ENCODE data around the gene OPRD1. TPM values are rescaled to one million over a fixed set of nuclear protein-coding genes. Genes with fewer than 3 reads are reported as not detected.

OPRD1 gene
- total and polyA plus RNA-seq, 2 of the 4 experiments (the other 2 are of a cell fraction): under 0.01 TPM; not detected in 1

GRCh38 chr1:28817133-28817532 lies 5.2 kb downstream of the OPRD1 start:
- TF ChIP-seq SMC3 (IDR thresholded peaks at IDR 0.05; ENCODE audit: low read depth, low read length) (no peak), RCOR1 (IDR thresholded peaks at IDR 0.05; ENCODE audit: insufficient replicate concordance, low read length) (no peak), RAD21 (IDR thresholded peaks at IDR 0.05; ENCODE audit: low read length) (no peak), FOS (IDR thresholded peaks at IDR 0.05; ENCODE audit: low read depth, low read length) (no peak), RFX5 (IDR thresholded peaks at IDR 0.05; ENCODE audit: low read depth, low read length) (no peak)
- no CpG with 5 or more reads among the region's 7 CpGs for WGBS, 2 experiments (ENCODE audit: extremely low coverage in 2 of 2, insufficient read length in 1 of 2)
- POLR2A ChIA-PET (ENCODE audit: unreplicated experiment): no interaction called here

More at GRCh38 chr1:28817133-28817532, 5.2 kb downstream of the OPRD1 start:
- no peaks in the 10 kb centered on the region for H3K79me1 ChIP-seq (ENCODE audit: low read depth in 1 of 2, low read length in 2 of 2)
- H3K9me3 ChIP-seq (ENCODE audit: control insufficient read depth, insufficient read depth, low read length): no peaks in the 10 kb centered on the region; the same call in 1 of the 2 replicates
- H2BK20ac ChIP-seq (ENCODE audit: low read depth, low read length): no peak overlapping the region
- no peaks in the 10 kb centered on the region for H3K36me3 ChIP-seq (ENCODE audit: control insufficient read depth, insufficient read depth, low read length)
- H2BK120ac ChIP-seq (ENCODE audit: low read depth, low read length): no peak overlapping the region
- H4K91ac ChIP-seq (ENCODE audit: insufficient read depth, low read depth, low read length): no peak overlapping the region
- no peak overlapping the region for H2BK15ac ChIP-seq (ENCODE audit: low read depth, low read length)
- no peak for DNase-seq
- no peak overlapping the region for H3K18ac ChIP-seq (ENCODE audit: low read depth, low read length)
- CTCF ChIA-PET: no interaction called here
- H3K4ac ChIP-seq (ENCODE audit: low read depth, low read length): no peak overlapping the region
- H3K4me2 ChIP-seq (ENCODE audit: low read depth, low read length): no peak overlapping the region
- no peak overlapping the region for H2AK9ac ChIP-seq (replicated peaks; ENCODE audit: low read depth, low read length, poor library complexity)
- no peak overlapping the region for H3K9ac ChIP-seq (ENCODE audit: low read depth, low read length)
- in situ Hi-C loops (cut with MboI; ENCODE audit: low sequenced_read_pairs): no loop called here
- intact Hi-C loops (cut with micrococcal nuclease): no loop called here
- no peak overlapping the region for H3K23ac ChIP-seq (ENCODE audit: low read depth, low read length)
- H3K14ac ChIP-seq (replicated peaks; ENCODE audit: low read depth, low read length): no peak overlapping the region
- ATAC-seq (ENCODE audit: low read depth): no peak
- H3K56ac ChIP-seq (ENCODE audit: extremely low read depth, insufficient read depth, low read length): no peak overlapping the region
- H3K4me1 ChIP-seq (ENCODE audit: control insufficient read depth, insufficient read depth, low read length): no peaks in the 10 kb centered on the region
- no peak overlapping the region for H2BK5ac ChIP-seq (ENCODE audit: low read depth, low read length, poor library complexity, severe bottlenecking)
- dilution Hi-C loops (cut with HindIII; ENCODE audit: low sequenced_read_pairs, unreplicated experiment): no loop called here
- no TSS peak for BruUV-seq (replicated peaks)
- no peak overlapping the region for H3K4me3 ChIP-seq (ENCODE audit: insufficient read depth, low read depth, low read length)
- H3K27me3 ChIP-seq (ENCODE audit: control insufficient read depth, insufficient read depth, low read length): peaks cover 74% of the 10 kb centered on the region
- no peak overlapping the region for H2AFZ ChIP-seq (replicated peaks; ENCODE audit: low read length, poor library complexity)
- H3K27ac ChIP-seq (ENCODE audit: insufficient read depth, low read length): no peak overlapping the region
- no peak overlapping the region for H4K8ac ChIP-seq (ENCODE audit: low read depth in 2 of 2, low read length in 2 of 2)
- no peak overlapping the region for H2AK5ac ChIP-seq (ENCODE audit: low read depth, low read length)
- no peak overlapping the region for H4K5ac ChIP-seq (ENCODE audit: low read depth, low read length)
- H4K20me1 ChIP-seq (ENCODE audit: insufficient read depth, low read length): no peaks in the 10 kb centered on the region
- H3K9me1 ChIP-seq (ENCODE audit: insufficient read depth, low read length): no peaks in the 10 kb centered on the region
